ENCODE measurements around the gene MIGA1.
A peak's percentile ranks its signal among the peaks of the same experiment; 100 is the strongest.

The MIGA1 gene

DNA sequence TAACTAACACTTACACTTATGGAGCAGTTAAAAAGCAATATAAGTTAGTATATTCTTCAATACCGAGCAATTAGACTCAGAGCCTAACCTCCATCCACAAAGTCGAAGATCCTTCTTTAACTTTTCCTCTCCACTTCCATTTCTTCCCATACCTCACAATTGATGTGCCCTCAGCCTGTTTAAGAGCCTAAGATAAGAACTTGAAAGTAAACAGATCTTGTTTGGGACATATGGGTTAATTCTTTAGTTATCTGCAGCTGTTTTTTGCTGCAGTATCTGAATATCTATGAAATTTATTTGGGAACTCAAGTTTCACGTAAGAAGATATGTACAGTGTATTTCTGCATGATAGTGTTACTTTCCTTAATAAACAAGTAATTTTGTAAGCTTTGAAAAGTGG lies 51.5 kb downstream of the MIGA1 start:
- Histone ChIP-seq H4K91ac (ENCODE audit: low read length) (no peak overlapping the region), H2BK5ac (ENCODE audit: low read depth, low read length, poor library complexity, severe bottlenecking) (no peak overlapping the region), H2BK12ac (ENCODE audit: low read length in 2 of 2) (no peak overlapping the region), H3K23ac (ENCODE audit: low read length in 2 of 2) (no peak overlapping the region), H3K14ac (ENCODE audit: low read length in 2 of 2) (no peak overlapping the region), H3K9me3 (ENCODE audit: control insufficient read depth, low read length) (no peaks in the 10 kb centered on the region), H2BK120ac (ENCODE audit: low read depth, low read length) (no peak overlapping the region), H3K4me3 (ENCODE audit: insufficient read depth in 1 of 2, low read depth in 1 of 2, low read length in 2 of 2) (no peak overlapping the region), H3K4me1 (ENCODE audit: control insufficient read depth, insufficient read depth, low read depth, low read length) (peaks cover 4% of the 10 kb centered on the region), H2AFZ (ENCODE audit: low read depth, low read length) (no peak overlapping the region), H3K4ac (ENCODE audit: low read depth in 1 of 2, low read length in 2 of 2) (no peak overlapping the region), H3K18ac (ENCODE audit: low read depth in 1 of 2, low read length in 2 of 2) (no peak overlapping the region), H3K4me2 (ENCODE audit: low read length, poor library complexity, severe bottlenecking) (no peak overlapping the region), H3K79me1 (replicated peaks; ENCODE audit: low read length, poor library complexity, severe bottlenecking) (peaks cover 24% of the 10 kb centered on the region), H3K27me3 (ENCODE audit: control insufficient read depth in 1 of 2, insufficient read depth in 1 of 2, low read length in 2 of 2) (no peaks in the 10 kb centered on the region), H3K27ac (ENCODE audit: low read length, poor library complexity, severe bottlenecking) (no peak overlapping the region), H3K36me3 (ENCODE audit: control insufficient read depth in 1 of 2, insufficient read depth in 2 of 2, low read depth in 1 of 2, low read length in 2 of 2) (peaks cover 5 to 20% of the 10 kb centered on the region in 2 experiments), H4K8ac (ENCODE audit: low read length) (no peak overlapping the region), H2AK5ac (ENCODE audit: low read length, severe bottlenecking) (no peak overlapping the region), H2BK15ac (ENCODE audit: low read depth, poor library complexity, severe bottlenecking) (no peak overlapping the region), H3K9ac (ENCODE audit: low read length) (peak overlapping the region; percentile 21)
- WGBS = 78% methylated on average over 1 of the region's 3 CpGs
- DNase-seq = peak; percentile 26

DNA sequence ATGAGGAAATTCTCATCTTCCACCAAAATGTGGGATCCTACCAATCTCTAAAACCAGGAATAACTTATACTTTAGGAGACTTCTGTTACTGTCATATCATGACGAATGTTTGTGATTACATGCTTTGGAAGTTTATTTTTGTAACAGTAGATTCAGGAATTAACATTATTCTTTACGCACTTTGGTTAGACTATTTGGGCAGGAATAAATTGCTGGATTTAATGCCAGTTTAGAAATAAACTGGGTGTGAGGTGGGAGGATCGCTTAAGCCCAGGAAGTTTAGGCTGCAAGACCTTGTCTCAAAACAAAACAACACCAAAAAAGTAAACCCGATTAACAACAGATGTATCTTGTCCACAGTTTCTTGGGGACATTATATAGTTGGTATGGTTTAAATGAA lies 52.1 kb downstream of the MIGA1 start:
- H3K18ac ChIP-seq (ENCODE audit: low read depth in 1 of 2, low read length in 2 of 2) = no peak overlapping the region
- peaks cover 5 to 17% of the 10 kb centered on the region in 2 experiments for H3K36me3 ChIP-seq (ENCODE audit: control insufficient read depth in 1 of 2, insufficient read depth in 2 of 2, low read depth in 1 of 2, low read length in 2 of 2)
- no peak overlapping the region for H3K4ac ChIP-seq (ENCODE audit: low read depth in 1 of 2, low read length in 2 of 2)
- H2BK120ac ChIP-seq (ENCODE audit: low read depth, low read length) = no peak overlapping the region
- 86% methylated on average over 2 of the region's 4 CpGs for WGBS
- no peak overlapping the region for H2BK12ac ChIP-seq (ENCODE audit: low read length in 2 of 2)
- H3K4me3 ChIP-seq (ENCODE audit: insufficient read depth in 1 of 2, low read depth in 1 of 2, low read length in 2 of 2) = no peak overlapping the region
- H4K91ac ChIP-seq (ENCODE audit: low read length) = no peak overlapping the region
- H3K4me2 ChIP-seq (ENCODE audit: low read length, poor library complexity, severe bottlenecking) = no peak overlapping the region
- peak overlapping the region; percentile 82 for H3K9ac ChIP-seq (ENCODE audit: low read length)
- H3K14ac ChIP-seq (ENCODE audit: low read length in 2 of 2) = no peak overlapping the region
- no peak overlapping the region for H2BK5ac ChIP-seq (ENCODE audit: low read depth, low read length, poor library complexity, severe bottlenecking)
- H3K79me1 ChIP-seq (replicated peaks; ENCODE audit: low read length, poor library complexity, severe bottlenecking) = peaks cover 23% of the 10 kb centered on the region
- no peak overlapping the region for H2BK15ac ChIP-seq (ENCODE audit: low read depth, poor library complexity, severe bottlenecking)
- peaks cover 4% of the 10 kb centered on the region for H3K4me1 ChIP-seq (ENCODE audit: control insufficient read depth, insufficient read depth, low read depth, low read length)
- no peak overlapping the region for H2AFZ ChIP-seq (ENCODE audit: low read depth, low read length)
- no peak overlapping the region for H4K8ac ChIP-seq (ENCODE audit: low read length)
- H3K27ac ChIP-seq (ENCODE audit: low read length, poor library complexity, severe bottlenecking) = no peak overlapping the region
- no peaks in the 10 kb centered on the region for H3K27me3 ChIP-seq (ENCODE audit: control insufficient read depth in 1 of 2, insufficient read depth in 1 of 2, low read length in 2 of 2)
- H2AK5ac ChIP-seq (ENCODE audit: low read length, severe bottlenecking) = no peak overlapping the region
- H3K9me3 ChIP-seq (ENCODE audit: control insufficient read depth, low read length) = no peaks in the 10 kb centered on the region
- peak; percentile 39 for DNase-seq
- H3K23ac ChIP-seq (ENCODE audit: low read length in 2 of 2) = no peak overlapping the region

DNA sequence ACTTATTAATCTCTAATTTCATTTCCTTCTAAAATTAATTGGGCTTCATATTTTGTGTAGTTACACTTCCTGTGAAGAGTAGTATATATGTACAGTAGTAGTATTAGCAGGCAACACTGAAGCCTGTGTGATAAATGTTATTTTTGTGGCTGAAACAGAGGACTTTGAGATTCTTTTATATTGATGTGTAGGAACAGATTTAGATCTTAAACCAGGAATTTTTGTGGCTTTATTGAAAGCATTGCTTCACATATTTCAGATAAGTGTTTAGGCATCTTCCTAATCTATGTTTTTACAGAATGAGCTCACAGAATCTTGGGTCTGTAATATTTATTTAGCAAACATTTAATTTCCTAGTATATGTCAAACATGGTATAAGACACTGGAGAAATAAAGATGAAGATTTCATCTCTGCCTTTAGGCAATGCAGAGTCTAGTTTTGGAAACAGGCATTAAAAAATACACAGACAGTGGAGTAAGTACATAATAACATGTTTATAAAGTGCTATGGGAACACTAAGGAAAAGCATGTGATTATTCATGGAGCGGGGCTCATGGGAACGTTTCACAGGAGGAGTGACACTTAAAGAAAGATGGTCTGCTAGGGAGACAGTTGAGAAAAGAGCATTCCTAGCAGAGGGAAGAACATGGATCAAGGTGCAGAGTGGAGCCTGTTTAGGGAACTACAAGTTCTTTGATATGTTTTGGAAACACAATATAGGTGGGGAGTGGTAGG lies 52.7 kb downstream of the MIGA1 start:
- Histone ChIP-seq H2BK5ac (ENCODE audit: low read depth, low read length, poor library complexity, severe bottlenecking) (no peak overlapping the region), H3K36me3 (ENCODE audit: control insufficient read depth in 1 of 2, insufficient read depth in 2 of 2, low read depth in 1 of 2, low read length in 2 of 2) (peaks cover 5 to 15% of the 10 kb centered on the region in 2 experiments), H3K4me1 (ENCODE audit: control insufficient read depth, insufficient read depth, low read depth, low read length) (peaks cover 4% of the 10 kb centered on the region), H3K14ac (ENCODE audit: low read length in 2 of 2) (no peak overlapping the region), H3K9me3 (ENCODE audit: control insufficient read depth, low read length) (no peaks in the 10 kb centered on the region), H2AK5ac (ENCODE audit: low read length, severe bottlenecking) (no peak overlapping the region), H4K91ac (ENCODE audit: low read length) (no peak overlapping the region), H2AFZ (ENCODE audit: low read depth, low read length) (no peak overlapping the region), H3K27ac (ENCODE audit: low read length, poor library complexity, severe bottlenecking) (peak overlapping the region; percentile 1), H3K4me3 (ENCODE audit: insufficient read depth in 1 of 2, low read depth in 1 of 2, low read length in 2 of 2) (peak overlapping the region in 1 of 2 experiments; percentile 42), H3K9ac (ENCODE audit: low read length) (peak overlapping the region; percentile 82), H3K23ac (ENCODE audit: low read length in 2 of 2) (no peak overlapping the region), H3K79me1 (replicated peaks; ENCODE audit: low read length, poor library complexity, severe bottlenecking) (peaks cover 22% of the 10 kb centered on the region), H3K4ac (ENCODE audit: low read depth in 1 of 2, low read length in 2 of 2) (peak overlapping the region; percentile 19 to 46), H4K8ac (ENCODE audit: low read length) (no peak overlapping the region), H2BK15ac (ENCODE audit: low read depth, poor library complexity, severe bottlenecking) (no peak overlapping the region), H2BK120ac (ENCODE audit: low read depth, low read length) (no peak overlapping the region), H3K27me3 (ENCODE audit: control insufficient read depth in 1 of 2, insufficient read depth in 1 of 2, low read length in 2 of 2) (no peaks in the 10 kb centered on the region), H3K4me2 (ENCODE audit: low read length, poor library complexity, severe bottlenecking) (no peak overlapping the region), H2BK12ac (ENCODE audit: low read length in 2 of 2) (no peak overlapping the region), H3K18ac (ENCODE audit: low read depth in 1 of 2, low read length in 2 of 2) (peak overlapping the region in 1 of 2 experiments; percentile 34)
- DNase-seq = peak; percentile 92
- 12% methylated on average over 2 of the region's 2 CpGs for WGBS

DNA sequence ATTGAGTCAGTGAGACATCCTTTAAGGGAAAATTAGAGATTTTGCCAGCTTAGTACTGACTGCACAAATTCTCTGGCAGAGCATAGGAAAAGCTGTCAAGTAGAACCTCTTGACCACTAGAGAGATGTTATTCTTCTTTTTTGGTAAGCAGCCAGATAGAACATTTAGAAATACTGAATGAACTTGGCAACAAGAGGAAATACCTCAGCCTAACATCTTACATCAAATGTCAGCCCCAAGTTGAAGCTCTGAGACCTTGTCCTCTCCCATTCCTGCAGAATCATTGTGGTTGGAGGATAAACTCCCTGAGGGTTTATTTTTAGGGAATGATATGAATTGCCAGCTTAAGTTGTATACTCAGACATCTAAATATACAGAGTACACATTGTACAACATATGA lies 53.5 kb downstream of the MIGA1 start:
- H3K36me3 ChIP-seq (ENCODE audit: control insufficient read depth in 1 of 2, insufficient read depth in 2 of 2, low read depth in 1 of 2, low read length in 2 of 2) = peaks cover 5 to 15% of the 10 kb centered on the region in 2 experiments
- no peak overlapping the region for H3K14ac ChIP-seq (ENCODE audit: low read length in 2 of 2)
- H3K9me3 ChIP-seq (ENCODE audit: control insufficient read depth, low read length) = no peaks in the 10 kb centered on the region
- H3K4ac ChIP-seq (ENCODE audit: low read depth in 1 of 2, low read length in 2 of 2) = no peak overlapping the region
- H2BK15ac ChIP-seq (ENCODE audit: low read depth, poor library complexity, severe bottlenecking) = no peak overlapping the region
- H3K18ac ChIP-seq (ENCODE audit: low read depth in 1 of 2, low read length in 2 of 2) = no peak overlapping the region
- no peak overlapping the region for H3K27ac ChIP-seq (ENCODE audit: low read length, poor library complexity, severe bottlenecking)
- H3K9ac ChIP-seq (ENCODE audit: low read length) = peak overlapping the region; percentile 82
- H2BK120ac ChIP-seq (ENCODE audit: low read depth, low read length) = no peak overlapping the region
- H2BK12ac ChIP-seq (ENCODE audit: low read length in 2 of 2) = no peak overlapping the region
- H3K4me2 ChIP-seq (ENCODE audit: low read length, poor library complexity, severe bottlenecking) = no peak overlapping the region
- no peak overlapping the region for H4K91ac ChIP-seq (ENCODE audit: low read length)
- peaks cover 19% of the 10 kb centered on the region for H3K79me1 ChIP-seq (replicated peaks; ENCODE audit: low read length, poor library complexity, severe bottlenecking)
- no peak overlapping the region for H2AFZ ChIP-seq (ENCODE audit: low read depth, low read length)
- peak overlapping the region in 1 of 2 experiments; percentile 42 for H3K4me3 ChIP-seq (ENCODE audit: insufficient read depth in 1 of 2, low read depth in 1 of 2, low read length in 2 of 2)
- H3K23ac ChIP-seq (ENCODE audit: low read length in 2 of 2) = no peak overlapping the region
- no peak overlapping the region for H2AK5ac ChIP-seq (ENCODE audit: low read length, severe bottlenecking)
- H3K27me3 ChIP-seq (ENCODE audit: control insufficient read depth in 1 of 2, insufficient read depth in 1 of 2, low read length in 2 of 2) = no peaks in the 10 kb centered on the region
- peak; percentile 93 for DNase-seq
- no peak overlapping the region for H2BK5ac ChIP-seq (ENCODE audit: low read depth, low read length, poor library complexity, severe bottlenecking)
- H4K8ac ChIP-seq (ENCODE audit: low read length) = no peak overlapping the region
- peaks cover 4% of the 10 kb centered on the region for H3K4me1 ChIP-seq (ENCODE audit: control insufficient read depth, insufficient read depth, low read depth, low read length)

Data from mesenchymal stem cell (in vitro differentiated cells and primary cell).